Stimulated activated naive CD8-positive, alpha-beta T cell treated with anti-CD3 and anti-CD28 coated beads, Interleukin-15, amount 100 ng/mL, for 72 hours (primary cell): ENCODE measurements around the gene SLC44A1.

Source experiments
- ATAC-seq: fragments of 150-1000 bp; cut with Tn5 transposase; 2 replicates; pipeline ENCODE4 v1.10.0; 2021; ENCODE audit warnings: mild to moderate bottlenecking, moderate library complexity
- DNase-seq, 2 donors: peaks; one replicate each; pipeline ENCODE4 v3.0.0; 2021 to 2022
- H3K27ac Mint-ChIP-seq, 2 donors: one replicate each; pipeline ENCODE4 v1.8.0; 2022; ENCODE audit warnings: mild to moderate bottlenecking in 2 of 2, mixed read lengths in 2 of 2, moderate library complexity in 2 of 2
- H3K27me3 Mint-ChIP-seq: one replicate; pipeline ENCODE4 v1.8.0; 2022; ENCODE audit warnings: mixed read lengths
- H3K4me1 Mint-ChIP-seq: one replicate; pipeline ENCODE4 v1.8.0; 2022; ENCODE audit warnings: mild to moderate bottlenecking, mixed read lengths
- H3K4me3 Mint-ChIP-seq, 2 donors: one replicate each; pipeline ENCODE4 v1.8.0; 2022; ENCODE audit warnings: mild to moderate bottlenecking in 2 of 2, mixed read lengths in 2 of 2, moderate library complexity in 1 of 2
- H3K9me3 Mint-ChIP-seq, 2 donors: one replicate each; pipeline ENCODE4 v1.8.0; 2022; ENCODE audit warnings: mixed read lengths in 2 of 2

Gene SLC44A1

DNA sequence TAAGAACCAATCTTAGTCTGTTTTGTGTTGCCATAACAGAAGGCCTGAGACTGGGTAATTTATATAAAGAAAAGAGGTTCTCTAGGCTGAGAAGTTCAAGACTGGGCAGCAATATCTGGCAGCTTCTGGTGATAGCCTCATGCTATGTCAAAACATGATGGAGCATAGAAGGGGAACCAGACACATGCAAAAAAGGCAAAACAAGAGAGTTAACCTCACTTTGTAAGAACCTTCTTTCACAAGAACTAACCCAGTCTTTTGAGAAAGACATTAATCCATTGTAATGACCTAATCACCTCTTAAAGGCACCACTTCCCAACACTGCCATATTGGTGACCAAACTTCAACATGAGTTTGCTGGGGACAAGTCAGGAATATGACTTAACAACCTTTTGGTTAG, 240.7 kb downstream of the SLC44A1 start:
- no peaks in the 10 kb centered on the region for H3K9me3 Mint-ChIP-seq
- no peak for DNase-seq
- no peak overlapping the region for H3K27ac Mint-ChIP-seq
- ATAC-seq, result no peak
- H3K27me3 Mint-ChIP-seq, result no peaks in the 10 kb centered on the region
- no peaks in the 10 kb centered on the region for H3K4me1 Mint-ChIP-seq
- no peak overlapping the region for H3K4me3 Mint-ChIP-seq
